ENCODE results near the gene FOXN3. TPM values are rescaled to one million over a fixed set of nuclear protein-coding genes. Genes with fewer than 3 reads are reported as not detected.

FOXN3 gene
- total RNA-seq, 2 experiments from 2014 or later, result 80.1 to 82.4 TPM

GRCh38 chr14:89293314-89293916, 123.6 kb downstream of the FOXN3 start:
- H3K27ac Mint-ChIP-seq, result no peak overlapping the region
- H3K27me3 Mint-ChIP-seq, result no peaks in the 10 kb centered on the region
- no peak for DNase-seq
- no peak overlapping the region for H3K4me3 Mint-ChIP-seq
- peaks cover 36% of the 10 kb centered on the region for H3K4me1 Mint-ChIP-seq
- H3K36me3 Mint-ChIP-seq, result peaks cover 39% of the 10 kb centered on the region
- H3K9me3 Mint-ChIP-seq, result no peaks in the 10 kb centered on the region

- Mint-ChIP-seq H3K27me3 (no peaks in the 10 kb centered on the region), H3K9me3 (no peaks in the 10 kb centered on the region), H3K4me3 (no peak overlapping the region), H3K36me3 (peaks cover 36% of the 10 kb centered on the region), H3K27ac (peak overlapping the region; percentile 3), H3K4me1 (peaks cover 33% of the 10 kb centered on the region)
- DNase-seq, result no peak
Measured at GRCh38 chr14:89292579-89293313, 124.3 kb downstream of the FOXN3 start.

GRCh38 chr14:89291351-89291940, 125.6 kb downstream of the FOXN3 start:
- H3K27me3 Mint-ChIP-seq, result no peaks in the 10 kb centered on the region
- H3K36me3 Mint-ChIP-seq, result peaks cover 37% of the 10 kb centered on the region
- DNase-seq, result no peak
- peak overlapping the region; percentile 14 for H3K27ac Mint-ChIP-seq
- no peak overlapping the region for H3K4me3 Mint-ChIP-seq
- peaks cover 39% of the 10 kb centered on the region for H3K4me1 Mint-ChIP-seq
- no peaks in the 10 kb centered on the region for H3K9me3 Mint-ChIP-seq

- H3K9me3 Mint-ChIP-seq, result no peaks in the 10 kb centered on the region
Measured at GRCh38 chr14:89290813-89291212, 126.2 kb downstream of the FOXN3 start.

GRCh38 chr14:89289477-89289876, 127.6 kb downstream of the FOXN3 start:
- no peaks in the 10 kb centered on the region for H3K9me3 Mint-ChIP-seq

More at GRCh38 chr14:89290813-89291212, 126.2 kb downstream of the FOXN3 start:
- H3K27me3 Mint-ChIP-seq, result no peaks in the 10 kb centered on the region
- peaks cover 40% of the 10 kb centered on the region for H3K36me3 Mint-ChIP-seq
- no peak for DNase-seq
- peaks cover 42% of the 10 kb centered on the region for H3K4me1 Mint-ChIP-seq
- peak overlapping the region; percentile 32 for H3K27ac Mint-ChIP-seq
- H3K4me3 Mint-ChIP-seq, result no peak overlapping the region

GRCh38 chr14:89288114-89288513, 128.9 kb downstream of the FOXN3 start:
- peaks cover 49% of the 10 kb centered on the region for H3K4me1 Mint-ChIP-seq
- no peaks in the 10 kb centered on the region for H3K9me3 Mint-ChIP-seq
- no peak for DNase-seq
- H3K4me3 Mint-ChIP-seq, result no peak overlapping the region
- H3K36me3 Mint-ChIP-seq, result peaks cover 46% of the 10 kb centered on the region
- no peak overlapping the region for H3K27ac Mint-ChIP-seq
- H3K27me3 Mint-ChIP-seq, result no peaks in the 10 kb centered on the region

More at GRCh38 chr14:89289477-89289876, 127.6 kb downstream of the FOXN3 start:
- no peak for DNase-seq
- peaks cover 41% of the 10 kb centered on the region for H3K36me3 Mint-ChIP-seq
- H3K27ac Mint-ChIP-seq, result no peak overlapping the region
- H3K27me3 Mint-ChIP-seq, result no peaks in the 10 kb centered on the region
- peaks cover 44% of the 10 kb centered on the region for H3K4me1 Mint-ChIP-seq
- H3K4me3 Mint-ChIP-seq, result no peak overlapping the region

- Mint-ChIP-seq H3K27ac (no peak overlapping the region), H3K4me1 (peaks cover 46% of the 10 kb centered on the region), H3K4me3 (no peak overlapping the region), H3K9me3 (no peaks in the 10 kb centered on the region), H3K27me3 (no peaks in the 10 kb centered on the region), H3K36me3 (peaks cover 45% of the 10 kb centered on the region)
- DNase-seq, result no peak
Measured at GRCh38 chr14:89284333-89285058, 132.5 kb downstream of the FOXN3 start.

- Mint-ChIP-seq H3K4me1 (peaks cover 55% of the 10 kb centered on the region), H3K27me3 (no peaks in the 10 kb centered on the region), H3K36me3 (peaks cover 55% of the 10 kb centered on the region), H3K4me3 (no peak overlapping the region), H3K9me3 (no peaks in the 10 kb centered on the region), H3K27ac (peak overlapping the region; percentile 63)
- peak; percentile 47 for DNase-seq
Measured at GRCh38 chr14:89283327-89284060, 133.5 kb downstream of the FOXN3 start.

GRCh38 chr14:89282191-89282590, 134.8 kb downstream of the FOXN3 start:
- Mint-ChIP-seq H3K4me1 (peaks cover 63% of the 10 kb centered on the region), H3K4me3 (no peak overlapping the region), H3K27ac (no peak overlapping the region), H3K9me3 (peaks cover 3% of the 10 kb centered on the region), H3K36me3 (peaks cover 64% of the 10 kb centered on the region), H3K27me3 (no peaks in the 10 kb centered on the region)
- DNase-seq, result no peak

- Mint-ChIP-seq H3K9me3 (peaks cover 3% of the 10 kb centered on the region), H3K27me3 (no peaks in the 10 kb centered on the region), H3K4me3 (no peak overlapping the region), H3K36me3 (peaks cover 76% of the 10 kb centered on the region), H3K4me1 (peaks cover 72% of the 10 kb centered on the region), H3K27ac (no peak overlapping the region)
- no peak for DNase-seq
Measured at GRCh38 chr14:89280600-89280999, 136.4 kb downstream of the FOXN3 start.

- Mint-ChIP-seq H3K36me3 (peaks cover 81% of the 10 kb centered on the region), H3K4me3 (no peak overlapping the region), H3K4me1 (peaks cover 79% of the 10 kb centered on the region), H3K9me3 (peaks cover 5% of the 10 kb centered on the region), H3K27me3 (no peaks in the 10 kb centered on the region), H3K27ac (no peak overlapping the region)
- no peak for DNase-seq
Measured at GRCh38 chr14:89279649-89280232, 137.3 kb downstream of the FOXN3 start.

- Mint-ChIP-seq H3K27ac (peak overlapping the region; percentile 95), H3K9me3 (peaks cover 5% of the 10 kb centered on the region), H3K4me3 (peak overlapping the region; percentile 16), H3K4me1 (peaks cover 77% of the 10 kb centered on the region), H3K36me3 (peaks cover 83% of the 10 kb centered on the region), H3K27me3 (no peaks in the 10 kb centered on the region)
- no peak for DNase-seq
Measured at GRCh38 chr14:89277203-89277602, 139.8 kb downstream of the FOXN3 start.

GRCh38 chr14:89276424-89276975, 140.5 kb downstream of the FOXN3 start:
- peak; percentile 88 for DNase-seq
- Mint-ChIP-seq H3K4me3 (peak overlapping the region; percentile 68), H3K9me3 (peaks cover 5% of the 10 kb centered on the region), H3K4me1 (peaks cover 74% of the 10 kb centered on the region), H3K27me3 (no peaks in the 10 kb centered on the region), H3K36me3 (peaks cover 78% of the 10 kb centered on the region), H3K27ac (peak overlapping the region; percentile 95)
